T-helper 2 cell treated with Interferon-gamma antibody and Interleukin-4, amounts not matched to agents 100 ng/mL and 5 ng/mL, for 36 hours (primary cell): Measurements from ENCODE around the gene M1AP. TPM values are rescaled to one million over a fixed set of nuclear protein-coding genes. Genes with fewer than 3 reads are reported as not detected.
"Not testable (repeated sequence)": the region's sequence is repeated elsewhere in the genome, so short reads cannot be mapped to it uniquely, and the experiment has no call there.

Experiments used
- intact Hi-C: fragments of 100-400 bp; cut with micrococcal nuclease; formaldehyde crosslinking; loops from one replicate; pipeline ENCODE4 v1.15.1; 2023
- total RNA-seq: library from RNA; stranded (reverse); gene quantifications from 2 replicates; pipeline ENCODE4 v1.2.3, GENCODE V29; 2022

M1AP gene
- total RNA-seq, 1 donor from 2014 or later: 0.09 TPM

DNA sequence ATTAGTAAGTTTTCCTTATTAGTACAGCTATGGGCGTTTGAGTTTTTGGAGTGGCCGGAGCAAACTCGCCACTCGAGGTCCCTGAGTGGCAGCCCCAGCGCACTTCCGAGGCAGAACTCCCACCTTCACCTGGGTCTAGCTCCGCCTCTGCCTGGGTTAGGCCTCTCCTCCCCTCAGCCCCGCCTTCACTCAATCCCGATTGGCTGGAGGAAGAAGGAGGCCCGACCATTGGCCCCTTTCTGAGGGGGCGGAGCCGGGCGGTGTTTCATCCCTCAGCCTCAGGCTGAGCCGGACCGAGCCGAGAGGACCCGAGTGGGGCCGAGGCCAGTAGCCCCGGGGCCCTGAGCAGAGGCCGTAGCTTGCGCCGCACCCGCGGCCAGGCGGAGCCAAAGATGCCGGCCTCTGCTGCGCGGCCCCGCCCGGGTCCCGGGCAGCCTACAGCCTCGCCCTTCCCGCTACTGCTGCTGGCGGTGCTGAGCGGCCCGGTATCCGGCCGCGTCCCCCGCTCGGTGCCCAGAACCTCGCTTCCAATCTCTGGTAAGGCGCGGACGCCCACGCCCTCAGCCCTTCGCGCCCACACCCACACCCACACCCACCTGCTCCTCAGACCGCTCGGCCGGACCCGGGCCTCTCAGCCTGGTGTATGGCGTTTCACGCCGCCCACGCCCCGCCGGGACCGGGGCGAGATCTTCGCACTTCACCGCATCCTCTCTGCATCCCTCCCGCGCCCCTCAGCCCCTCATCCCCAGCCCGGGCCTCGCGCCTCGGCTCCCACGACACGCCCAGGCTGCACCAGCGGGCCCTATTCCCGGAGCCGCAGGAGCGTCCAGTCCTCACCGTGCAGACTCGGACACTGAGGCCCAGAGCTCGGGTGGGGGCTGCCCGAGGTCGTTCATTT is 6.1 kb upstream of the M1AP start, which contains the start of gene SEMA4F:
SEMA4F (plus strand) TSS at position 263 of the 898 bp plus-strand sequence; CDS start at position 393, 130 bp downstream.
- intact Hi-C loops: loop anchor here (1.0 to 10.0 kb wide), 4 partner anchors 149 to 303 kb away; partner anchors contain the start of genes C2orf81, HK2, PCGF1 and POLE4

DNA sequence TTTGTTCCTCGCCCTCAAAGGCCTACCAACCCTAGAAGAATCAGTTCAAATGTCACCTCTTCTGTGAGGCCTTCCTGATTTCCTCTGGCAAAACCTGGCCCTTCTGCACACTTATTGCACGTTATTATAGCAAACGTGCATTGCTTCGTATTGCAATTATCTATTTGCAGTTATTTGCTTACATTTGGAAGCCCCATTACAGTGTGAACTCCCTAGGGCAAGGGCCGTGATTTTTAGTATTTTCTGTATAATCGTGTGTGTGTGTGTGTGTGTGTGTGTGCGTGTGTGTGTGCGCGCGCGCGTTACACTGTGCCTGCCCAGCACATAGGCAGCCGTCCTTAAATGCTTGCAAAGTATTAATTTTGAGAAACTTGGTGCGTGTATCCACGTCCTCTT is 5.5 kb upstream of the M1AP start:
- intact Hi-C loops: loop anchor here (5.0 to 10.0 kb wide), 2 partner anchors 149 to 304 kb away; partner anchors contain the start of genes PCGF1 and POLE4

DNA sequence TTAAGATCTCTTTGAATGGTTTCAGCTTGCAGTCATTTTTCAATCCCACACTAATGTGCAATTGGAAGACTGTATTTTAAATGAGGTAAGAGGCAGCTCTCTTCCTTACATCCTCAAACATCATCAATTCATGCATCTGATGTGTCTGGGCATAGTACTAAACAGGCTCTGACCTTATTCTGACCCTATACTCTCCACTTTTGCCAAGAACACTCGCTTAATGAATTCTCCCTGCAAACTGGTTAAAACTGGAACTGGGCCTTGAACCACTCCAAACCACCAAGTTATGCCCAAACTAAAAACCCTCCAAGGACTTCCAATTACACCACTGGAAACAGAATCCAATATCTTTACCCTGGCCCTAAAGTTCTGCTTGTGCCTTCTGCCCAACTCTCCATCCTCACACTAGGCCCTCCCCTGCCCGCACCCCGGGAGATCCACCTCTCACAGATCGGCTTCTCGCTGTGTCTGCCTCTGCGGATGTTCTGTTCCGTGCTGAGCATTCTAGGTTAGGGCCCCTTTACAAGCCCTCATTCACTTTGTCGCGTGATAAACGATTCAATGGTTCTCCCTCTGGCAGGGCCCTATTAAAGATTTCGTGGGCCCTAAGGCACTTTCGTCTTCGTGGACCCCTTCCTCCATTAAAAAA is 1.2 kb downstream of the M1AP start:
- intact Hi-C loops: no loop called here

DNA sequence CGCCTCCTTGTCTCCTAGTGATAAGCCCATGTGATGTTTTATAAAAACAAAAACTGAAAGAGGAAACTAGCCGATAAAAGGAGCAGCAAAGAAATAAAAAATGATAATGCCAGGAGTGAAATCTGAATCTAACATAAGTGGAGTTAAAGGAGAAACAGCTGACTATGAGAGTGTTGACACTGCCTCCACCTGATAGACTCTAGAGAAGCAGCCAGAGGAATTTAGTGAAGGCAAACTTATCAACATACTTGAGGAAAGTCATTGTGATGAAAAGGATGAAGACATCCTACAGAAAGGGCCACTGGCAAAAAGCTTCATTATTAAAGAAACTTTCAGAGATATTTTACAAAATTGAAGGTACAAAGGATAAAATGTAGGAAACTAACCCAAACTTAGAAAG is 1.9 kb downstream of the M1AP start:
- intact Hi-C loops: no loop called here

GRCh38 chr2:74645344-74645743 is 2.8 kb downstream of the M1AP start:
- intact Hi-C loops: no loop called here

DNA sequence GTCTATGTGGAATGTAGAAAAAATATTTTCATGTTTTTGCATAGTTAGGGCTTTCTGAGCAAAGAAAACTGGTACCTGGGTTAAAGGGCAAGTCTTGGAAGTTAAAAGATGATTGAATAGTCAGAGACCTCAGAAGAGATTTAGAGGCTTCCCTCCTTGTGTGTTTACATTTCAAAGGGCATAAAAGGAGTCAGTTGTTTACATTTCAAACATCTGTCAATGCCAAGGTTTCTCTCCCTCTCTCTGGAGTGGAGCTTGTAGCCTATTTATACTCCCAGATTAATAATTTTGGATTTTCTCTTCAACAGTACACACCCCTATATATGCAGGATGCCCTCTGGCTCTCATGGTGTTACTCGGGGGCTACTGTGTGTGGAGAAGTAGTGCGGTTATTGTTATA is 8.6 kb downstream of the M1AP start:
- intact Hi-C loops: no loop called here

DNA sequence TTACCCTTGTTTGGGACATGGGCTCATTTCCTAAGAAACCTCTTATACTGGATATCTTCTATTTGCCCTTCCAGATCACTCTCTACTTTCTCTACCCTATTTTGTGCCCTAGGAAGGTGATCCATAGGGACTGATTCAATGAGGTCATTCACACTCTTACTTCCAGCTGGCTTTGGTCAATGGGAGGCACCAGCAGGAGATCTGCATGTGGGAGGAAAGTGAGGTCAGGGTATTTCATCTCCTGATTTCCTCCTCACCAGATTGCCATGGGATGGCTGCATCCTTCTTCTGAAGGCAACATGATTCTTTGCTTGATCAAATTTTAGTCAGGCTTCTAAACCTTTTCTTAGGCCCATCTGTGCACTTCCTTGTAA is 15.2 kb downstream of the M1AP start:
- intact Hi-C loops: no loop called here

DNA sequence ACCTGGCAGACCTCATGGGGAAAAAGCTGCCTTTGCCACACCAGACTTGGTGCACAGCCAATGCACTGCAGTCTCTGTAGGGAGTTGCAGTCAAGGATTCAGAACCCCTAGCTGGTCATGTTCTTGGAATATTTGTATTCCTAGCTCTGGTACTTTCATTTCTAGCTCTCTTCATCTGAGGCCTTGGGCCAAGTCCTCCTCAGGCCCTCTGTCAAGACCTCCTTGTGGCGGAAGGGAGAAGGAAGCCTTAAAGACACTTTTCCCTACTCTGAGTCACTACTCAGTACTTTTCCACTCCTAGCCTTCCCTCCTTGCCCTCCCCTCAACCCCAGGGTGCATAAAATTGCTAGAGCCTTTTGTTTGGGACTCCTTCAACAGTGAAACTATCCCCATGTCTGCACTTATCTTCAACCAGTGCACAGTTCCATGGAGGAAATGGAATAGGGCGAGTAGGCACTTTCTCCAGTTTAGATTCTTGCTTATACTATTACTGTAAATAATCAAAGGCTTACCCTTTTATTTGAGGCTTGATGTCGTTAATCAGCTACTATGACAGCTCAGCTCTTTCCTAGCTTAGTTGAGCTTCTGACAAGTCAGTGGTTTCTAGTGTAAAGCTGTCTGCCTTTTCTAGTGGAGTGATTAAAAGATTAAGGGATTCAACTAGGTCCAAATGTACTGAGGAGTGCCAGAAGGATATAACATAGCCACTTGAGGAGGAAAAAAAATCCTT is 15.8 kb downstream of the M1AP start:
- intact Hi-C loops: no loop called here

GRCh38 chr2:74630454-74630853 is 17.7 kb downstream of the M1AP start:
- intact Hi-C loops: not testable (repeated sequence)

GRCh38 chr2:74628538-74629105 is 19.5 kb downstream of the M1AP start:
- intact Hi-C loops: no loop called here

DNA sequence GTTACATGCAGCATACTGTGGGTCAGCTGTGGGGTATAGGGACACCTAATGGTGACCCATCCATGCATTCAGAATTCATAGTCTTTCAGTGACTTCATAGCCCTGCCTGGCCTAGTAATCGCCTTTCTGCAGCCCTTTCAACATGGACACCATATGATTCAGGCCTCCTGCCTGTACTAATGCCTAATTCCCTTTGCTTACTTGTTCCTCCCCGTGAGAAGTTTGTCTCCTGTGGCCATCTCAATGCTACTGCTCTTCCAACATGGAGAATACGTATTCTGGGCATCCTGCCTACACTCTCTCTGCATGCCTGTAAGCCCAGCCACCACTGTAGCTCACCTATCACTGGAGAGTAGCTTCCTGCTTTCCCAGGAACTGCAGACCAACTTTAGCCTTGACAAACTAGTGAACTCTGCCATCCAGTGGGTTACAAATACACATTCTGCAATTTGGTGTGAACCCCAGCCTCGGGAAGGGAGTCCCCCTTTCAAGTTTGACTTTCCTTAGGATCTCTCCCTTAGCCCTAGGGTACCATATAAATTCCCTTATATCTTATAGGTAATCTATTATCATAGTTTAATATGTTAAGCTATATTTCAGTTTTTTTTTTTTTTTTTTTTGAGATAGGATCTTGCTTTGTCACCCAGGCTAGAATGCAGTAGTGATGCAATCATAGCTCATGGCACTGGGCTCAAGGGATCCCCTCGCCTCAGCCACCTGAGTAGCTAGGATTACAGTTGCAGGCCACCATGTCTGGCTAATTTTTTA is 22.3 kb downstream of the M1AP start:
- intact Hi-C loops: no loop called here

GRCh38 chr2:74620671-74621070 is 27.5 kb downstream of the M1AP start:
- intact Hi-C loops: no loop called here

DNA sequence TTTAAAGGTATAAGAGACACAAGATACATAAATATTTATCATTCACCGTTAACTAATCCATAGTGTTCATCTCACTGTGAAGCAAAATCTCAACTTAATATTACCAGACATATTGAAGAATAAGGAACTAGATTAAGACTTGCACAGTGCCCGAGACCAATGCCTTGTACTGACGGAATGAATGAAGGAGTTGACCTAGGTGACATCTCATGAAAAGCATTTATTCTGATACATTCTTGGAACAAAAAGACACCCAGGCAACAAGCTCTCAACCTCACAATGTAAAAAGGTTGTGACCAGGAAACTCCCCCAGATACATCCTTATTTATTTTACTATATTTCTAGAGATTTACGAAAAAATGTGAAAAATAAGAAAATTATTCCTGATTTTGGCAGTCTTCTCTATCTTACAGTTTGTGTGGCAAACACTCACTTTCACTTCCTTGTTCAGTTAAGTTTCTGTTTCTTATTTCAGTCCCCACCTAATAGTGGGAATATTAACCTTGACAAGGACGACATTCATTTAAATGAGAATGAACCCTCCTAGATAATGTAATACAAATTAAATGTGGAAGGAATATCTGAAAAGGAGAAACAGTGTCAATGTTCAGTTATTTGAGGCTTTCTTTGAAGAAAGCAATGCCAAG is 28.4 kb downstream of the M1AP start:
- intact Hi-C loops: no loop called here

DNA sequence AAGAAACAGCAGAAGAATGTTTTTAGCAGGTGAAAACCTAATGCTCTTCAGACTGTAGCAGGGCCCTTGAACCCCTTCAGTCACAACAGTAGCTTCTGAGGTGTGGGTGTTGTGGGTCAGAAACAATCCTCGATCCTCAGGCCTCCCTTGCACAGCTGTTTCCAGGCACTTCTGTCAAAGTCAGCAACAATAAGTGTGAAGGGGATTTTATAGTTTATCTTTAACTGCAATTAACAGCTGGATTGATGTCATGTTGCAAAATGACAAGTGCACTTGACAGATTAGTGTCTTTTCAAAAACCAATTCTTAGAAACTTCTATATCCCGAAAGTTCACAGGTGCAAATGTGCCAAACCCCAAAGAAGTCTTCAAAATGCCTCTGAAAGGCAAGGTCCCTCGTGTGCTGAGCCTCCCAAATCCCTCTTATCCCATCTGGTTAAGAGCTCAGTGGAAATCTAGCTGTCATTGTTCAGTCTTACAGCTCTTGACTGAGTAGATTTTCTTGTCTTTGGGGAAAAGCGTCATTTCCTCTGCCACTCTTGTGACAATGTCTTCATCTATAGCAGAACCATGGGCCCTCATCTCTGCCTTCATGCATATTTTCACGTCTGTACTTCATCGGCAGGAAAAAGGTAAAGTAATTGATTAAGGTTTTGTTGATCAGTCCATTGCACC is 29.6 kb downstream of the M1AP start:
- intact Hi-C loops: no loop called here

GRCh38 chr2:74617122-74617521 is 31.0 kb downstream of the M1AP start:
- intact Hi-C loops: no loop called here

DNA sequence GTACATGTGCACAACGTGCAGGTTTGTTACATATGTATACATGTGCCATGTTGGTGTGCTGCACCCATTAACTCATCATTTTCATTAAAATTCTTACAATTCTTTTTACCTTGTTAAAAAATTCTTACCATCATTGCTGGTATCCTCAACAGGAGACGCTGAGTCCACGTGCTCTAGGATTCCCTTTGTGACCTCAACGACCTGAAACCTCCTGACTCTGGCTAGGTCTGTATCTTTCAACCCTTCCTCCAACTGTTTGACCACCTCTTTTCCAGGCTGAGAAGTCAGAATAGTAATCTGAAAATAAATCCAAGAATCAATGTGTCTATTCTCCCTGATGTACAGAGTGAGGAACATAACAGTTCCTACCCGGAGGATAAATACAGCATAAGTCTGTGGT is 41.2 kb downstream of the M1AP start:
- intact Hi-C loops: no loop called here

- intact Hi-C loops: no loop called here
Measured at GRCh38 chr2:74603282-74604000, 44.7 kb downstream of the M1AP start.

DNA sequence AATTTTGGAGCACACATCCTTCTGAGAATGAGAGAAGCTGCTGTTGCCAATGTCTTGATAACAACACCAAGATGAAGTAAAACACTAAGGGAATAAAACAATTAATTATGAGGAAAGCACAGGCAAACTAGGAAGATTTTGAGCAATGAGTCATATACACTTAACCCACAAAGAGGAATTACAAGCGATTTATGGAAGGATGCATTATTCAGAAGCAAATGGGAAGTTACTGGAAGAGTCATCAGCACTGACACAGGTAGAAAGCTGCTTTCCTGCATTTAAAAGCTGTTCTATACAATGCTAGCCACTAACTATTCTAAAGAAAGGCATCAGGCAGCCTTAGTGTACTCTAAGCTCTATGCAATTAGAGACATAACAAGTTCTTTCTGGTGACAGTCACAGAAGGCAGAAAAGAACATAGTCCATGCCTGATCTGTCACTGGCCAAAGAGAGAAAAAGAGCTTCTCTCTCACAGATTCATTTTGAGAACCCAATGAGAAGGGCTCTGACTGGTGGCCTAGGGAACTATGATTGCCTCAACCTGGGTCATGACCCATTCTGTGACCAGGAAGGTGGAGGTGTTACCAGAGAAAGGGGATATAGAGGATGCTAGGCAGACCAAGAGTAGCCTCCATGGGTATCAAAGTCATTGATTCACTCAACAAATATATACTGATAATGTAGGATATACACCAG is 45.4 kb downstream of the M1AP start:
- intact Hi-C loops: no loop called here
